VCaP (cell line): ENCODE measurements around the gene MLST8.

ENCODE experiments used
- H3K27ac ChIP-seq: fragments of 450-650 bp; 2 replicates; pipeline ENCODE4 v1.5.1; 2017
- CTCF ChIP-seq: fragments of 450-650 bp; conservative IDR thresholded peaks from 2 replicates; pipeline ENCODE4 v1.5.1; 2017; ENCODE audit warnings: mild to moderate bottlenecking, moderate library complexity

Gene MLST8

GRCh38 chr16:2174396-2175131 lies 30.7 kb upstream of the MLST8 start:
- H3K27ac ChIP-seq: no peak overlapping the region
- no peak for TF ChIP-seq CTCF

- no peak for TF ChIP-seq CTCF
- no peak overlapping the region for H3K27ac ChIP-seq
Measured at GRCh38 chr16:2175454-2175853, 29.8 kb upstream of the MLST8 start.

GRCh38 chr16:2176047-2176446 lies 29.2 kb upstream of the MLST8 start:
- no peak for TF ChIP-seq CTCF
- H3K27ac ChIP-seq: no peak overlapping the region

GRCh38 chr16:2177101-2177500 lies 28.2 kb upstream of the MLST8 start:
- no peak overlapping the region for H3K27ac ChIP-seq
- no peak for TF ChIP-seq CTCF

GRCh38 chr16:2177561-2177960 lies 27.7 kb upstream of the MLST8 start:
- no peak for TF ChIP-seq CTCF
- H3K27ac ChIP-seq: no peak overlapping the region

- no peak overlapping the region for H3K27ac ChIP-seq
- no peak for TF ChIP-seq CTCF
Measured at GRCh38 chr16:2178321-2179106, 26.7 kb upstream of the MLST8 start.

GRCh38 chr16:2179107-2179501 lies 26.1 kb upstream of the MLST8 start:
- TF ChIP-seq CTCF: no peak
- no peak overlapping the region for H3K27ac ChIP-seq
